CD14-positive monocyte (primary cell): ENCODE results near the gene ATXN1. TPM values are rescaled to one million over a fixed set of nuclear protein-coding genes. Genes with fewer than 3 reads are reported as not detected.

Experiments
- DNase-seq, 3 donors: peaks; one replicate each; pipeline ENCODE4 v3.0.0-alpha.2; 2011 to 2022
- H2AFZ ChIP-seq: 2 replicates; pipeline ENCODE4 v1.6.0; 2012; ENCODE audit warnings: mild to moderate bottlenecking, low read depth, low read length, inconsistent platforms; ENCODE audit not compliant: insufficient read depth, poor library complexity, severe bottlenecking
- H3K27ac ChIP-seq, 2 donors: 1 replicate in 1 of 2; 2 replicates in 1 of 2; pipeline ENCODE4 v1.5.1; 2012 to 2013; ENCODE audit warnings: low read length in 2 of 2, control low read depth in 1 of 2, inconsistent platforms in 1 of 2, low read depth in 1 of 2, mild to moderate bottlenecking in 1 of 2
- H3K27me3 ChIP-seq, 2 donors: one replicate each; pipeline versions ENCODE4 v1.6.0 to v1.6.1; 2011 to 2013; ENCODE audit warnings: low read length in 2 of 2; ENCODE audit not compliant: control insufficient read depth in 2 of 2, insufficient read depth in 2 of 2
- H3K36me3 ChIP-seq, 2 donors: replicated peaks in 1 of 2; 1 replicate in 1 of 2; 2 replicates in 1 of 2; pipeline versions ENCODE4 v1.5.1 to v1.6.1; 2012 to 2013; ENCODE audit warnings: low read length in 2 of 2, control low read depth in 1 of 2, inconsistent platforms in 1 of 2, mild to moderate bottlenecking in 1 of 2; ENCODE audit not compliant: insufficient read depth in 2 of 2, control insufficient read depth in 1 of 2
- H3K4me1 ChIP-seq, 2 donors: 1 replicate in 1 of 2; 2 replicates in 1 of 2; pipeline versions ENCODE4 v1.5.1 to v1.6.1; 2012 to 2013; ENCODE audit warnings: low read length in 2 of 2, control low read depth in 1 of 2, inconsistent platforms in 1 of 2, mild to moderate bottlenecking in 1 of 2, moderate library complexity in 1 of 2; ENCODE audit not compliant: insufficient read depth in 2 of 2, control insufficient read depth in 1 of 2
- H3K4me2 ChIP-seq: replicated peaks from 2 replicates; pipeline ENCODE3; 2012; ENCODE audit warnings: low read length, moderate library complexity, mild to moderate bottlenecking; ENCODE audit not compliant: poor library complexity, severe bottlenecking; ENCODE audit errors: extremely low read depth
- H3K4me3 ChIP-seq, 3 experiments: fragments of 200-600 bp in 1 of 3; sonication (generic) in 1 of 3; replicated peaks in 1 of 3; 1 replicate in 2 of 3; 2 replicates in 1 of 3; pipeline ENCODE4 v1.5.1; 2011 to 2013; ENCODE audit warnings: low read length in 3 of 3, mild to moderate bottlenecking in 3 of 3, control low read depth in 2 of 3, low read depth in 2 of 3, inconsistent platforms in 1 of 3, moderate library complexity in 1 of 3
- H3K79me2 ChIP-seq: 2 replicates; pipeline ENCODE4 v1.6.0; 2012; ENCODE audit warnings: mild to moderate bottlenecking, control low read depth, inconsistent platforms, low read length, moderate library complexity; ENCODE audit not compliant: insufficient read depth
- H3K9ac ChIP-seq: 2 replicates; pipeline ENCODE4 v1.6.0; 2017; ENCODE audit warnings: low read length, mild to moderate bottlenecking; ENCODE audit not compliant: insufficient read depth, poor library complexity, severe bottlenecking
- H3K9me3 ChIP-seq, 2 donors: replicated peaks in 1 of 2; 1 replicate in 1 of 2; 2 replicates in 1 of 2; pipeline versions ENCODE4 v1.5.1 to v1.6.1; 2012 to 2013; ENCODE audit warnings: low read length in 2 of 2, control low read depth in 1 of 2; ENCODE audit not compliant: control insufficient read depth in 1 of 2, insufficient read depth in 1 of 2
- H4K20me1 ChIP-seq: 2 replicates; pipeline ENCODE4 v1.6.0; 2012; ENCODE audit warnings: mild to moderate bottlenecking, low read length, control low read depth, moderate library complexity; ENCODE audit not compliant: insufficient read depth
- H3K27ac Mint-ChIP-seq, 7 donors: one replicate each; pipeline ENCODE4 v1.8.0; 2020; ENCODE audit warnings: mild to moderate bottlenecking in 7 of 7, mixed read lengths in 7 of 7, moderate library complexity in 6 of 7, inconsistent platforms in 2 of 7
- H3K27me3 Mint-ChIP-seq, 3 donors: one replicate each; pipeline ENCODE4 v1.8.0; 2021 to 2022; ENCODE audit warnings: low read depth in 3 of 3, mild to moderate bottlenecking in 3 of 3, mixed read lengths in 3 of 3, moderate library complexity in 3 of 3, inconsistent platforms in 1 of 3
- H3K36me3 Mint-ChIP-seq, 2 donors: one replicate each; pipeline ENCODE4 v1.8.0; 2020; ENCODE audit warnings: mixed read lengths in 2 of 2, inconsistent platforms in 1 of 2, mild to moderate bottlenecking in 1 of 2
- H3K4me1 Mint-ChIP-seq: one replicate; pipeline ENCODE4 v1.8.0; 2020; ENCODE audit warnings: mild to moderate bottlenecking, mixed read lengths
- H3K4me3 Mint-ChIP-seq, 2 donors: one replicate each; pipeline ENCODE4 v1.8.0; 2020; ENCODE audit warnings: mild to moderate bottlenecking in 2 of 2, mixed read lengths in 2 of 2, moderate library complexity in 1 of 2
- H3K9me3 Mint-ChIP-seq, 7 donors: one replicate each; pipeline ENCODE4 v1.8.0; 2020 to 2022; ENCODE audit warnings: mixed read lengths in 7 of 7, mild to moderate bottlenecking in 6 of 7, moderate library complexity in 6 of 7, inconsistent platforms in 2 of 7
- CTCF ChIP-seq: fragments of 200-600 bp; IDR thresholded peaks from one replicate; pipeline ENCODE4 v1.8.0; 2022; ENCODE audit warnings: antibody characterized with exemption, mild to moderate bottlenecking
- WGBS: methylation state at CpG from one replicate; pipeline ENCODE4 v1.1.5; 2013; ENCODE audit warnings: missing lambda C conversion rate; ENCODE audit not compliant: insufficient coverage; 5-methylcytosine and 5-hydroxymethylcytosine counted together
- intact Hi-C, 2 donors: fragments of 100-400 bp; cut with micrococcal nuclease; formaldehyde crosslinking; loops; one replicate each; pipeline versions ENCODE4 v1.15.0 to v1.15.1; 2023
- polyA plus RNA-seq, 3 donors: library from polyadenylated mRNA; depleted of rRNA in 1 of 3; unstranded in 2 of 3; stranded (reverse) in 1 of 3; fragments of 300-500 nt in 2 of 3; fragments of >200 nt in 1 of 3; fragmentation: Illumina TruSeq in 2 of 3; gene quantifications; 1 replicate in 2 of 3; 2 replicates in 1 of 3; pipeline ENCODE4 v1.2.3, GENCODE V29; 2012 to 2021

ATXN1 gene
- polyA plus RNA-seq, 3 donors, result 8.8 to 19.1 (median 10.9) TPM

DNA sequence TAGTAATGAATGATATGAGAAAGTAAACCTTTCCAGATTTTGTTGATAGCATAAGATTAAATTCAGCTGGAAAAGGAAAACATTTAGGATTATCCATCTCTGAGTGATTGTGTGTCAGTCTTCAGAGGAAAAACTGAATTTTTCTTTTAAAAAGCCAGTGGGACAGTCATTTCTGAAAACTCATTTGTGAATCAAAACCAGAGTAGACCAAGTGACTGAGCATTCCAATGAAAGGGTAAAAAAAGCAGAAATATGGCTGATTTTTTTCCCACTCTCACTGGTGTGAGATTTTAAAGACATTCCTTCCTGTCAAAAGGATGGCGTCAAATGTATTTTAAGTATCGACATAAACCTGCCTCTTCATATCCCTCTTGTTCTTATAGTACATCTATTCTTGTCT, 308.9 kb downstream of the ATXN1 start:
- Histone ChIP-seq H3K27me3 (no peaks in the 10 kb centered on the region), H3K27ac (no peak overlapping the region), H4K20me1 (peaks cover 33% of the 10 kb centered on the region), H3K4me2 (no peak overlapping the region), H3K79me2 (no peaks in the 10 kb centered on the region), H3K36me3 (no peaks in the 10 kb centered on the region), H2AFZ (no peak overlapping the region), H3K4me1 (no peaks in the 10 kb centered on the region), H3K9me3 (peaks cover 0 to 6% of the 10 kb centered on the region in 2 donors), H3K4me3 (no peak overlapping the region), H3K9ac (no peak overlapping the region)
- no peak overlapping the region for H3K27ac Mint-ChIP-seq
- no peak for DNase-seq
- peaks cover 5 to 11% (median 7%) of the 10 kb centered on the region in 7 donors for H3K9me3 Mint-ChIP-seq
- no peaks in the 10 kb centered on the region for H3K27me3 Mint-ChIP-seq
- no peak for TF ChIP-seq CTCF
- no peaks in the 10 kb centered on the region for H3K4me1 Mint-ChIP-seq
- intact Hi-C loops, result no loop called here
- no peak overlapping the region for H3K4me3 Mint-ChIP-seq
- WGBS, result no CpG with 5 or more reads among the region's 2 CpGs
- H3K36me3 Mint-ChIP-seq, result peaks cover 13 to 14% of the 10 kb centered on the region in 2 donors

GRCh38 chr6:16450821-16451220, 310.4 kb downstream of the ATXN1 start:
- Mint-ChIP-seq H3K27ac (peak overlapping the region in 1 of 7 donors; percentile 31), H3K36me3 (peaks cover 2 to 4% of the 10 kb centered on the region in 2 donors), H3K4me1 (no peaks in the 10 kb centered on the region), H3K27me3 (no peaks in the 10 kb centered on the region), H3K9me3 (peaks cover 0 to 3% (median 2%) of the 10 kb centered on the region in 7 donors), H3K4me3 (no peak overlapping the region)
- H3K79me2 ChIP-seq, result no peaks in the 10 kb centered on the region
- no peak overlapping the region for H2AFZ ChIP-seq
- WGBS, result 100% methylated on average over 3 of the region's 7 CpGs
- TF ChIP-seq CTCF, result no peak
- no peak overlapping the region for H3K9ac ChIP-seq
- no peak for DNase-seq
- H3K36me3 ChIP-seq, result no peaks in the 10 kb centered on the region
- no peaks in the 10 kb centered on the region for H3K4me1 ChIP-seq
- H4K20me1 ChIP-seq, result peaks cover 26% of the 10 kb centered on the region
- H3K4me2 ChIP-seq, result no peak overlapping the region
- no peak overlapping the region for H3K4me3 ChIP-seq
- H3K27me3 ChIP-seq, result no peaks in the 10 kb centered on the region
- intact Hi-C loops, result no loop called here
- H3K27ac ChIP-seq, result no peak overlapping the region
- peaks cover 0 to under 1% of the 10 kb centered on the region in 2 donors for H3K9me3 ChIP-seq
